ENCODE results near the gene PARD3.

PARD3 gene

GRCh38 chr10:34690383-34691049 is 124.6 kb downstream of the PARD3 start:
- no peak for DNase-seq (ENCODE audit: low read depth in 3 of 3)

GRCh38 chr10:34689053-34689452 is 126.0 kb downstream of the PARD3 start:
- no peak for DNase-seq (ENCODE audit: low read depth in 3 of 3)

DNA sequence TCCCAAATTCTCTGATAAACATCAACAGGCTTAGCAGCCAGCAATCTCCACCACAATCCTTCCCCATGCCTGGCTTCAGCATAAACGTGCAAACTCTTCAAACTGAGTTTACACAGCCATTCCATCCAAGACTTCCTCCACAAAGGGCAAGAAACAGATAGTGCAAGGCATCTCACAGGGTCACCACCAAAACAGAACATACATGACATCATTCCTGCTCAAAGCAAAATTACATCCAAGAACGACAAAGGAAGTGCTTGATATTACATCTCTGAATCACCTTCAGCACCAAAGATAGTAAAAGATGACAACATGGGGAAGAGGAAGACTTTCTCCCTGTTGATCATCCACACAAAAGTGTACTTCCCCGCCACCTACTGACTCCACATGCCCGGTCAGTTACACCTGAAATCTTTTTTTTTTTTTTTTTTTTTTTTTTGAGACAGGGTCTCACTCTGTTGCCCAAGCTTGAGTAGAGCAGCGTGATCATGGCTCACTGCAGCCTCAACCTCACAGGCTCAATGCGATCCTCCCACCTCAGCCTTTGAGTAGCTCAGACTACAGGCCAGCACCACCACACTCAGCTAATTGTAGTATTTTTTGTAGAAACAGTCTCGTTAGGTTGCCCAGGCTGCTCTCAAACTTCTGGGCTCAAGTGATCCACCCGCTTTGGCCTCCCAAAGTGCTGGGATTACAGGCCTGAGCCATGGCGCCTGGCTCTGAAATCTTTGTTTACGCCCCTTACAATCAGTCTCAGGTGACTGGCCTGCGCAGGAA is 127.5 kb downstream of the PARD3 start:
- no peak for DNase-seq (ENCODE audit: low read depth in 3 of 3)

DNA sequence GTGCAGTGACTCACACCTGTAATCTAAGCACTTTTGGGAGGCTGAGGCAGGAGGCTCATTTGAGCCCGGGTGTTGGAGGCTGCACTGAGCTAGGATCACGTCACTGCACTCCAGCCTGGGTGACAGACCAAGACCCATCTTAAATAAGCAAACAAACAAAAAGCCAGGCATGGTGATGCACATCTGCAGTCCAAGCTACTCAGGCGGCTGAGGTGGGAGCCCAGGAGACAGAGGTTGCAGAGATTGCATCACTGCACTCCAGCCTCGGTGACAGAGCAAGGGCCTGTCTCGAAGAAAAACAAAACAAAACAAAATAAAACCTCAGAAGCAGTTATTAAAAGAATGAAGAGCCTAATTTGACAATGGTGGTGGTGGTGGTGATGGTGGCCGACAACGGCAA is 132.5 kb downstream of the PARD3 start:
- no peak for DNase-seq (ENCODE audit: low read depth in 3 of 3)

DNA sequence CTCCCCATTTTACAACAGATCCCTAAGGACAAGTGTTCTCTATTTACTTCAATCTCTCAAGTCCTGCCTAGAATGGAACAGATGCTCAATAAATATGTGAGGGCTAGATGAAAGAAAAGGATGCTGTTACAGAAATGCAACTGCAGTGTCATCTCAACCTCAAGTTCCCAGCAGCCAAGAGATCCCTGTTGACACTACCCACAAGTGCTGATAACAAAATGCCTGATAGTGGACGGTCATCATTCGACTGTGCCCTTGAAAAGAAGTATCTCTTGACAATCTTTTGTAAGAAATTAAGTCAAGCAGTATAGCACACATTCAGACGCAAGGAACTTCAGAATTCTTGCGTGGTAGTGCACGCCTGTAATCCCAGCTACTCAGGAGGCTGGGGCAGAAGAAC is 133.2 kb downstream of the PARD3 start:
- no peak for DNase-seq (ENCODE audit: low read depth in 3 of 3)

- DNase-seq (ENCODE audit: low read depth in 3 of 3) = no peak
Observed at GRCh38 chr10:34679177-34679576, 135.9 kb downstream of the PARD3 start.

DNA sequence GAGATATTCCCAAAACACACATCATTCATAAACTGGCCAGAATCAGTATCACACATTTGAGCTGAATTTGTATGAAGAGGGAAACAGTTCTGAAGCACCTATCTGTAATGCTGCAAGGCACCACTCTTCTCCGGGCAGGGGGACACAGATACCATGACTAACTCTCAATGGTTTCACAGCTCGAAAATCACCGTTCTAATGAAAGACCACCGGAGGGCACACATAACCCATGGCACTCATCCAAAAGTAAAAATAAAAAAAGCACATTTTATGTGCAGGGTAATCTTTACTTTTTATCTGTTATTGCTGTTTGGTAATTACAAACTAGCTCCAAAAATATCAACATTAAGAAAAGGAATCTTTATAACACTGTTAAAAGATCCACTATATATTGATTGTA is 137.5 kb downstream of the PARD3 start:
- DNase-seq (ENCODE audit: low read depth in 3 of 3) = no peak

GRCh38 chr10:34677132-34677531 is 138.0 kb downstream of the PARD3 start:
- DNase-seq (ENCODE audit: low read depth in 3 of 3) = no peak

- DNase-seq (ENCODE audit: low read depth in 3 of 3) = no peak
Observed at GRCh38 chr10:34674176-34674575, 140.9 kb downstream of the PARD3 start.

- no peak for DNase-seq (ENCODE audit: low read depth in 3 of 3)
Observed at GRCh38 chr10:34670081-34670480, 145.0 kb downstream of the PARD3 start.

DNA sequence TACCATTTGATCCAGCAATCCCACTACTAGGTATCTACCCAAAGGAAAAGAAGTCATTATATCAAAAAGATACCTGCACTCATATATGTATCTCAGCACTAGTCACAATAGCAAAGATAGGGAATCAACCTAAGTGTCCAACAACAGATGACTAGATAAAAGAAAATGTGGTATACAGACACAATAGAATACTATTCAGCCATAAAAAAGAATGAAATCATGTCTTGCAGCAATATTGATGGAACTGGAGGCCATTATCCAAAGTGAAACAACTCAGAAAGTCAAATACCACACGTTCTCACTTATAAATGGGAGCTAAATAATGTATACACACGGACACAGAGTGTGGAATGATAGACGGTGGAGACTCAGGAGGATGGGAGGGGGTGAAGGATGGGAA is 146.0 kb downstream of the PARD3 start:
- no peak for DNase-seq (ENCODE audit: low read depth in 3 of 3)

DNA sequence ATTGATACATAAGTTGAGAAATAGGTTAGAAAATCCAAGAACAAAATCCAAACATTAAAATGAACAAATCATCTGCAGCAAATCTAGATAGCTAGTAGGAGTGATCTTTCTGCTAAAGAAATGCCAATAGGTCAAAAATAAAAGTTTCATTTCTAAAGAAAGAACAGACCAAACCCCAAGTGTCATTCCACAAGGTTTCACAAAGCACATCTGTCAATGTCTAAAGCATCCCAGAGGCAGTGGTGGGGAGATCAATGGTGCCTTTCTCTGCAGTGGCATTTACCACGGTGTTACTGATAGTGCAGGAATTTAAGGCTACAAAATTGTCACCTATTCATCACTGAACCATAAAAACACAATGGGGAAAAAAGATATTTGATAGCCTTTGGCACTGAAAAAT is 147.9 kb downstream of the PARD3 start:
- DNase-seq (ENCODE audit: low read depth in 3 of 3) = no peak

- no peak for DNase-seq (ENCODE audit: low read depth in 3 of 3)
Observed at GRCh38 chr10:34666008-34666704, 148.9 kb downstream of the PARD3 start.

GRCh38 chr10:34664706-34665105 is 150.4 kb downstream of the PARD3 start:
- DNase-seq (ENCODE audit: low read depth in 3 of 3) = no peak

GRCh38 chr10:34661580-34661979 is 153.5 kb downstream of the PARD3 start:
- no peak for DNase-seq (ENCODE audit: low read depth in 3 of 3)

GRCh38 chr10:34658934-34659333 is 156.2 kb downstream of the PARD3 start:
- no peak for DNase-seq (ENCODE audit: low read depth in 3 of 3)

GRCh38 chr10:34656661-34657060 is 158.4 kb downstream of the PARD3 start:
- DNase-seq (ENCODE audit: low read depth in 3 of 3) = no peak

- no peak for DNase-seq (ENCODE audit: low read depth in 3 of 3)
Observed at GRCh38 chr10:34655286-34656170, 159.6 kb downstream of the PARD3 start.

DNA sequence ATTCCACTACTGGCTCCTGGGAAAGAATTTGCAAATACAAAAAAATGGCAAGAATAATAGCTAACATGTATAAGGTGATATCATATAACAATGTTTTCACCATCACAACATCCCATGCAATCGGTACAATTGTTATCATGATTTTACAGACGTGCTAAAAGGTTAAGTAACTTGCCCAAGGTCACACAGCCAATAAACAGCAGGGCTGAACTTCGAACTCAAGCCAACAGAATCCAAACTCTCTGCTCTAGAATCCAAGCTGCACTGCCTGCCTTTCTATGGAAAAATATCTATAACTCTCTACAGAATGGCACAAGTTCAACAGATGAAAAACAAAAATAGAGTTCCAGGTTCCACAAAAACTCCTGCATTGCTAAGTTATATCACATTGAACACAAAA is 160.9 kb downstream of the PARD3 start:
- DNase-seq (ENCODE audit: low read depth in 3 of 3) = no peak

- no peak for DNase-seq (ENCODE audit: low read depth in 3 of 3)
Observed at GRCh38 chr10:34653530-34653929, 161.6 kb downstream of the PARD3 start.

DNA sequence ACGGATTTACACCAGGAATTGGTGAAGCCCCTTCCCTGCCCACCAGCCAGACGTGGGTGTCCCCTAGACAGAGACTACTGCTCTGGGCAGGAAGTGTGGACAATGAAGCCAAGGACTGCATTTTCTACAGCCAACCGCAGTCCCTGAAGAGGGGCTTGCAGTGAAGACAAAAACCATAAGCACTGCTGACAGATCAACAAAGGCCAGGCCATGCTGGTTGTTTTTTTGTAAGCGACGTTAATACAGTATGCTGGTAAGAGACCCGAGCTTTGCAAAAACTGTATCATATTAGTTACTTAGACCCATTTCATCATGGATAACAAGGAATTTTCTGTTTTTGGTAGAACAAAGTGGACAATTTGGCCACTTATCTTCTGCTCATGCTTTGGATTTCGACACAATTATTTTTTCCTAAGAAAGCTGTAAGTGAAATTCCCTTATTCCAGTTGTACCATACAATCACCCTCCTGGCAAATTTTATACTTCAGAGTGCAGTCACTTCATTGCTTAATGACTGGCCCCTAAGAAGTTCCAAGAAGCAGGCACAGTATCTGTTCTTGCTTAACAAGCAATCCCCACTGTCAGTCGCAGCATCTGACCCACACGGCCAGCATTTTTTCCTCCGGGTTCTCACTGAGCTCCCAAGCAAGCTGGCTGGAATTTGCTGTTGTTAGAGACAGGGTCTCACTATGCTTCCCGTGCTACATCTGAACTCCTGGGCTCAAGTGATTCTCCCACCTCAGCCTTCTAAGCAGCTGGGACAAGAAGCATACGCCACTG is 163.5 kb downstream of the PARD3 start:
- DNase-seq (ENCODE audit: low read depth in 3 of 3) = no peak

All from stimulated activated CD4-positive, alpha-beta T cell treated with anti-CD3 and anti-CD28 coated beads, TNF-alpha, amount 100 ng/mL, for 4 hours (primary cell).